OCI-LY1 (cell line): Measurements from ENCODE around the gene C1orf159.
"Not testable (repeated sequence)": the region's sequence is repeated elsewhere in the genome, so short reads cannot be mapped to it uniquely, and the experiment has no call there.

Source experiments
- CTCF ChIP-seq: fragments of 200-600 bp; sonication (generic), shearing (Covaris generic); IDR thresholded peaks from 2 replicates; pipeline ENCODE4 v1.5.1; 2017; ENCODE audit warnings: mild to moderate bottlenecking, antibody characterized with exemption, low read length, moderate library complexity, mixed read lengths
- EZH2 ChIP-seq: fragments of 200-600 bp; sonication (generic), shearing (Covaris generic); IDR thresholded peaks from 2 replicates; pipeline ENCODE4 v1.8.0; 2017; ENCODE audit warnings: borderline replicate concordance, mixed run types, mild to moderate bottlenecking, antibody characterized with exemption, low read length, moderate library complexity, mixed read lengths

- not testable (repeated sequence) for TF ChIP-seq CTCF, EZH2
Observed at GRCh38 chr1:1152431-1152830, 36.5 kb upstream of the C1orf159 start.
